Neuronal stem cell (in vitro differentiated cells): ENCODE results near the gene EFR3B.
"Not testable (repeated sequence)": the region's sequence is repeated elsewhere in the genome, so short reads cannot be mapped to it uniquely, and the experiment has no call there.

Experiments used
- DNase-seq: peaks from one replicate; pipeline ENCODE4 v3.0.0-alpha.2; 2013; ENCODE audit warnings: low spot score
- H2AFZ ChIP-seq: one replicate; pipeline ENCODE4 v1.6.1; 2013; ENCODE audit warnings: mild to moderate bottlenecking, low read length, inconsistent platforms
- H2AK5ac ChIP-seq: 2 replicates; pipeline ENCODE4 v1.6.1; 2013; ENCODE audit warnings: low read depth, mild to moderate bottlenecking, inconsistent platforms, low read length, moderate library complexity, mixed read lengths
- H2BK120ac ChIP-seq: 2 replicates; pipeline ENCODE4 v1.6.1; 2013; ENCODE audit warnings: low read depth, mild to moderate bottlenecking, inconsistent platforms, low read length, moderate library complexity, mixed read lengths
- H2BK12ac ChIP-seq: one replicate; pipeline ENCODE4 v1.6.1; 2013; ENCODE audit warnings: low read length, inconsistent platforms
- H2BK15ac ChIP-seq: 2 replicates; pipeline ENCODE4 v1.6.1; 2013; ENCODE audit warnings: mild to moderate bottlenecking, low read length, inconsistent platforms, mixed read lengths
- H2BK5ac ChIP-seq: one replicate; pipeline ENCODE4 v1.6.1; 2013; ENCODE audit warnings: inconsistent platforms, mild to moderate bottlenecking, low read length, moderate library complexity
- H3K14ac ChIP-seq: one replicate; pipeline ENCODE4 v1.6.1; 2013; ENCODE audit warnings: low read length, inconsistent platforms
- H3K18ac ChIP-seq: 2 replicates; pipeline ENCODE4 v1.6.1; 2013; ENCODE audit warnings: low read length, inconsistent platforms
- H3K23ac ChIP-seq: 2 replicates; pipeline ENCODE4 v1.6.1; 2013; ENCODE audit warnings: low read depth, mild to moderate bottlenecking, mixed read lengths, low read length, inconsistent platforms; ENCODE audit not compliant: poor library complexity
- H3K27ac ChIP-seq: replicated peaks from 3 replicates; pipeline ENCODE4 v1.5.1; 2013; ENCODE audit warnings: low read length, inconsistent platforms
- H3K27me3 ChIP-seq, 3 experiments: 2 replicates each; pipeline ENCODE4 v1.6.1; 2013; ENCODE audit warnings: low read length in 3 of 3, mild to moderate bottlenecking in 2 of 3, inconsistent platforms in 1 of 3, low read depth in 1 of 3, mixed read lengths in 1 of 3, moderate library complexity in 1 of 3; ENCODE audit not compliant: control insufficient read depth in 3 of 3, insufficient read depth in 3 of 3
- H3K36me3 ChIP-seq, 2 donors: replicated peaks in 1 of 2; 2 replicates each; pipeline ENCODE4 v1.6.1; 2013; ENCODE audit warnings: low read length in 2 of 2; ENCODE audit not compliant: control insufficient read depth in 2 of 2, insufficient read depth in 2 of 2
- H3K4ac ChIP-seq: 2 replicates; pipeline ENCODE4 v1.6.1; 2013; ENCODE audit warnings: inconsistent platforms, mild to moderate bottlenecking, low read length, moderate library complexity
- H3K4me1 ChIP-seq, 2 donors: 1 replicate in 1 of 2; 2 replicates in 1 of 2; pipeline ENCODE4 v1.6.1; 2013; ENCODE audit warnings: low read length in 2 of 2, low read depth in 1 of 2; ENCODE audit not compliant: control insufficient read depth in 2 of 2, insufficient read depth in 1 of 2
- H3K4me2 ChIP-seq: one replicate; pipeline ENCODE4 v1.6.1; 2013; ENCODE audit warnings: mild to moderate bottlenecking, low read length, inconsistent platforms; ENCODE audit not compliant: insufficient read depth, poor library complexity, severe bottlenecking
- H3K4me3 ChIP-seq, 2 donors: 2 replicates each; pipeline ENCODE4 v1.5.1; 2013; ENCODE audit warnings: low read length in 2 of 2, mild to moderate bottlenecking in 2 of 2, inconsistent platforms in 1 of 2, moderate library complexity in 1 of 2
- H3K79me1 ChIP-seq: one replicate; pipeline ENCODE4 v1.6.1; 2013; ENCODE audit warnings: low read depth, mild to moderate bottlenecking, inconsistent platforms, low read length, moderate library complexity
- H3K9ac ChIP-seq: one replicate; pipeline ENCODE4 v1.6.1; 2013; ENCODE audit warnings: mild to moderate bottlenecking, low read depth, low read length, inconsistent platforms; ENCODE audit not compliant: poor library complexity
- H3K9me3 ChIP-seq, 2 donors: replicated peaks in 1 of 2; 2 replicates each; pipeline versions ENCODE3 to v1.6.1; 2013; ENCODE audit warnings: low read length in 2 of 2, mild to moderate bottlenecking in 2 of 2, inconsistent platforms in 1 of 2, low read depth in 1 of 2, mixed read lengths in 1 of 2, moderate library complexity in 1 of 2; ENCODE audit not compliant: control insufficient read depth in 2 of 2, insufficient read depth in 1 of 2
- H4K8ac ChIP-seq: one replicate; pipeline ENCODE4 v1.6.1; 2013; ENCODE audit warnings: low read depth, mild to moderate bottlenecking, inconsistent platforms, low read length, moderate library complexity
- H4K91ac ChIP-seq: one replicate; pipeline ENCODE4 v1.6.1; 2013; ENCODE audit warnings: low read length, low read depth, mild to moderate bottlenecking, inconsistent platforms; ENCODE audit not compliant: poor library complexity
- WGBS, 2 donors: extraction: QIAGEN DNeasy Blood & Tissue Kit; methylation state at CpG; one replicate each; pipeline ENCODE4 v1.1.7; 2013; ENCODE audit warnings: missing lambda C conversion rate in 2 of 2, mixed read lengths in 1 of 2; ENCODE audit not compliant: insufficient read length in 2 of 2, insufficient replicate concordance in 1 of 2; ENCODE audit errors: extremely low coverage in 2 of 2; 5-methylcytosine and 5-hydroxymethylcytosine counted together

The EFR3B gene

DNA sequence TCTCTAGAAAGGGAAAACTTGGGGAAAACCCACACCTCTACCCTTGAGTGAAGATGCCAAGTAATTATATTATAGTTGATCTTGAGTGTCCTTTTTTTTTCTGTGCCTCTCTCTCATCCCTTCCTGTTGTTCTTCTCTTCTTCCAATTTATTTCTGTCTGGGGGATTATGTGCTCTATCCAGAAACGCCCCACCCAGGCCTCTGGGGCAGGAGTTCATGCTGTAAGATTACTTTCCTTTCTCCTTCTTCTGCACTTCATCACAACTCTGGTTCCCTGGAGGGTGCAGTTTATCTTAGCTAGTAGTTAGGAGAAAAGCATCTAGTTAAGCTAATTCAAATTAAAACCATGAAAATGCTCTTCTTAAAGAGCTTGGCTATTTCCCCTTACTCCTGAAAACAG, 39.8 kb upstream of the EFR3B start:
- Histone ChIP-seq H3K9ac (no peak overlapping the region), H3K18ac (no peak overlapping the region), H3K27me3 (peaks cover 0 to 9% (median 0%) of the 10 kb centered on the region in 3 experiments), H3K4me3 (no peak overlapping the region), H3K4me1 (peaks cover 0 to 4% of the 10 kb centered on the region in 2 donors), H3K4me2 (no peak overlapping the region), H3K27ac (no peak overlapping the region), H3K79me1 (no peaks in the 10 kb centered on the region), H3K14ac (no peak overlapping the region), H4K8ac (no peak overlapping the region), H2BK15ac (no peak overlapping the region), H2BK5ac (no peak overlapping the region), H3K9me3 (no peaks in the 10 kb centered on the region), H4K91ac (no peak overlapping the region), H2AFZ (no peak overlapping the region), H3K4ac (no peak overlapping the region), H2BK120ac (no peak overlapping the region), H3K23ac (no peak overlapping the region), H2BK12ac (no peak overlapping the region), H3K36me3 (no peaks in the 10 kb centered on the region), H2AK5ac (no peak overlapping the region)
- WGBS, 2 donors = no CpG with 5 or more reads among the region's 1 CpG
- no peak for DNase-seq

DNA sequence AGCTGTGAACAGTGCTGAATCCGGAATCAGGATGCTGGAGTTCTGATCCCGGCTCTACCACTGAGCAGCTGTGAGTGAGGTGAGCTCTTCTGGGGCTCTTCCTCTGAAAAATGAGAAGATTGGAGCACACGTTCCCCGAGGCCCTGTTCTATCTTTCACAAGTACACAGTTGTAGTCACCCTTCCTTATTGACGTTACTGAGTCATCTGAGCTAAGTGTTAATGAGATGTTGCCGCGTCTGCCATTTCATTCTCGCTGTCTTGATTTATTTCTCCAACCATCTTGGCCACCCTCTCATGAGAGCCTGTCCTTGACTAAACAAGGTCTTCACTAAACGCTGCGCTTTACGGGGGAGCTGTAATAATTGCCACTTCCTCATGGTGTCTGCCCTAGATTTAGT, 31.9 kb upstream of the EFR3B start:
- H3K36me3 ChIP-seq = no peaks in the 10 kb centered on the region
- H2BK5ac ChIP-seq = no peak overlapping the region
- H3K27ac ChIP-seq = no peak overlapping the region
- no peaks in the 10 kb centered on the region for H3K9me3 ChIP-seq
- H2BK15ac ChIP-seq = no peak overlapping the region
- H4K8ac ChIP-seq = no peak overlapping the region
- no peak overlapping the region for H3K4me2 ChIP-seq
- no peak overlapping the region for H3K23ac ChIP-seq
- no peak overlapping the region for H2BK12ac ChIP-seq
- no peak for DNase-seq
- H3K14ac ChIP-seq = no peak overlapping the region
- H3K79me1 ChIP-seq = no peaks in the 10 kb centered on the region
- H3K27me3 ChIP-seq = no peaks in the 10 kb centered on the region
- H3K4me1 ChIP-seq = no peaks in the 10 kb centered on the region
- H2BK120ac ChIP-seq = no peak overlapping the region
- H3K4me3 ChIP-seq = no peak overlapping the region
- H2AK5ac ChIP-seq = no peak overlapping the region
- WGBS, 2 donors = no CpG with 5 or more reads among the region's 11 CpGs
- H3K18ac ChIP-seq = no peak overlapping the region
- H2AFZ ChIP-seq = no peak overlapping the region
- H3K9ac ChIP-seq = no peak overlapping the region
- no peak overlapping the region for H4K91ac ChIP-seq
- no peak overlapping the region for H3K4ac ChIP-seq

DNA sequence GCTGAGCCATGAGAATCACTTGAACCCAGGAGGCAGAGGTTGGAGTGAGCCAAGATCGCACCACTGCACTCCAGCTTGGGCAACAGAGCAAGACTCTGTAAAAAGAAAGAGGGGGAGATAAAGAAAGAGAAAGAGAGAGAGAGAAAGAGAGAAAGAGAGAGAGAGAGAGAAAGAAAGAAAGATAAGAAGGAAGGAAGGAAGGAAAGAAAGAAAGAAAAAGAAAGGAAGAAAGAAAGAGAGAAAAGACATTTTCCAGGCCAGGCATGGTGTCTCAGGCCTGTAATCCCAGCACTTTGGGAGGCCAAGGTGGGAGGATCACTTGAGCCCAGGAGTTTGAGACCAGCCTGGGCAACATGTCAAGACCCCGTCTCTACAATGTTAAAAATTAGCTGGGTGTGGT, 30.5 kb upstream of the EFR3B start:
- not testable (repeated sequence) for H3K18ac ChIP-seq, H2BK12ac ChIP-seq, H3K4me2 ChIP-seq, H2BK120ac ChIP-seq, H4K8ac ChIP-seq, H3K9ac ChIP-seq, H2AK5ac ChIP-seq, H3K4me1 ChIP-seq, H3K23ac ChIP-seq, H3K27ac ChIP-seq, H3K4ac ChIP-seq, H3K14ac ChIP-seq, H2BK15ac ChIP-seq, H2AFZ ChIP-seq, H3K79me1 ChIP-seq, H3K27me3 ChIP-seq, H3K36me3 ChIP-seq, H4K91ac ChIP-seq, H3K9me3 ChIP-seq, H2BK5ac ChIP-seq, DNase-seq, H3K4me3 ChIP-seq
- no CpG with 5 or more reads among the region's 2 CpGs for WGBS, 2 donors

DNA sequence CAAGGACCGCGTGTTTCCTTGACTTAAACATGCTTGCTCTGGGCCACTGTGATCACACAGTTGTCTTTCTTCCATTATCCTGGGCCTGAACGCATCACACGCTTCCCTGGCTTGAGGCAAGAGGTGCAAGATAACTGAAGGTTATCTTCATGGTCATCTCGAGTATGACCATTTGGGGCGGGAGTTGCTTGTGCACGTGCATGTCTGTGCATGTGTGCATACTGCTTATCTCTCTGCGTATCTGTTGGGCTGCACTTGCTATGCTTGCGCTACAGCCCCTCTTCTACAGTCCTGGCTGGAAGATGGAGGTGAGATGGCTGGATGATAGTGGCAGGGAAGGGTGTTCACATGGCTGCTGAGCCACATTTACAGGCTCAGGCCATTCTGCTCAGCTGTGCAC, 27.2 kb upstream of the EFR3B start:
- H2BK120ac ChIP-seq = no peak overlapping the region
- no peak overlapping the region for H3K27ac ChIP-seq
- no peaks in the 10 kb centered on the region for H3K9me3 ChIP-seq
- no peak overlapping the region for H3K9ac ChIP-seq
- H3K4ac ChIP-seq = no peak overlapping the region
- no peak for DNase-seq
- H4K91ac ChIP-seq = no peak overlapping the region
- H2BK12ac ChIP-seq = no peak overlapping the region
- no peaks in the 10 kb centered on the region for H3K4me1 ChIP-seq
- H2AK5ac ChIP-seq = no peak overlapping the region
- H2AFZ ChIP-seq = no peak overlapping the region
- no peaks in the 10 kb centered on the region for H3K27me3 ChIP-seq
- no peak overlapping the region for H4K8ac ChIP-seq
- no peak overlapping the region for H3K23ac ChIP-seq
- no peak overlapping the region for H3K14ac ChIP-seq
- H3K4me3 ChIP-seq = no peak overlapping the region
- H2BK5ac ChIP-seq = no peak overlapping the region
- no CpG with 5 or more reads among the region's 9 CpGs for WGBS, 2 donors
- no peak overlapping the region for H3K4me2 ChIP-seq
- H3K18ac ChIP-seq = peak overlapping the region; percentile 38
- H2BK15ac ChIP-seq = no peak overlapping the region
- H3K79me1 ChIP-seq = no peaks in the 10 kb centered on the region
- no peaks in the 10 kb centered on the region for H3K36me3 ChIP-seq
